Keratinocyte (primary cell): ENCODE data around the gene GPC5. TPM values are rescaled to one million over a fixed set of nuclear protein-coding genes. Genes with fewer than 3 reads are reported as not detected.

ENCODE experiments used
- DNase-seq: peaks from one replicate; pipeline ENCODE4 v3.0.0-alpha.2; 2011; ENCODE audit warnings: low read depth, missing footprints, low spot score
- FAIRE-seq: peaks from 2 replicates; lab custom pipeline; 2011; peaks lifted over from hg19 to GRCh38; lab: Jason Lieb, UNC
- H2AFZ ChIP-seq: 2 replicates; pipeline ENCODE4 v1.6.0; 2012; ENCODE audit warnings: low read length, control low read depth, inconsistent platforms; ENCODE audit not compliant: control insufficient read depth
- H3K27ac ChIP-seq: 2 replicates; pipeline ENCODE4 v1.5.1; 2011; ENCODE audit warnings: low read length; ENCODE audit not compliant: control insufficient read depth, insufficient read depth
- H3K27me3 ChIP-seq: 3 replicates; pipeline ENCODE4 v1.6.0; 2011; ENCODE audit warnings: low read length; ENCODE audit not compliant: control insufficient read depth, insufficient read depth; ENCODE audit errors: extremely low read depth
- H3K36me3 ChIP-seq, 2 experiments: 2 replicates in 1 of 2; 3 replicates in 1 of 2; pipeline ENCODE4 v1.5.1; 2011; ENCODE audit warnings: low read length in 2 of 2, mild to moderate bottlenecking in 1 of 2; ENCODE audit not compliant: control insufficient read depth in 2 of 2, insufficient read depth in 2 of 2; ENCODE audit errors: extremely low read depth in 1 of 2
- H3K4me1 ChIP-seq: 3 replicates; pipeline ENCODE4 v1.5.1; 2011; ENCODE audit warnings: low read length; ENCODE audit not compliant: control insufficient read depth, insufficient read depth; ENCODE audit errors: extremely low read depth
- H3K4me2 ChIP-seq: 3 replicates; pipeline ENCODE4 v1.6.0; 2011; ENCODE audit warnings: low read depth, low read length; ENCODE audit not compliant: control insufficient read depth, insufficient read depth; ENCODE audit errors: extremely low read depth
- H3K4me3 ChIP-seq, 3 experiments: fragments of 200-600 bp in 1 of 3; sonication (generic) in 1 of 3; 2 replicates in 2 of 3; 3 replicates in 1 of 3; pipeline ENCODE4 v1.5.1; 2011 to 2016; ENCODE audit warnings: low read length in 3 of 3, mild to moderate bottlenecking in 3 of 3, control low read depth in 2 of 3, inconsistent platforms in 1 of 3, low read depth in 1 of 3, mixed read lengths in 1 of 3, mixed run types in 1 of 3, moderate library complexity in 1 of 3; ENCODE audit not compliant: control insufficient read depth in 2 of 3, insufficient read depth in 2 of 3; ENCODE audit errors: extremely low read depth in 1 of 3
- H3K79me2 ChIP-seq: 2 replicates; pipeline ENCODE4 v1.6.0; 2012; ENCODE audit warnings: low read length; ENCODE audit not compliant: control insufficient read depth, insufficient read depth
- H3K9ac ChIP-seq: 3 replicates; pipeline ENCODE4 v1.6.0; 2011; ENCODE audit warnings: low read length; ENCODE audit not compliant: control insufficient read depth, insufficient read depth; ENCODE audit errors: extremely low read depth
- H3K9me1 ChIP-seq: 3 replicates; pipeline ENCODE4 v1.6.0; 2011; ENCODE audit warnings: low read length; ENCODE audit not compliant: control insufficient read depth, insufficient read depth; ENCODE audit errors: extremely low read depth
- H3K9me3 ChIP-seq: 2 replicates; pipeline ENCODE4 v1.5.1; 2012; ENCODE audit warnings: low read depth, low read length; ENCODE audit not compliant: control insufficient read depth
- H4K20me1 ChIP-seq: 3 replicates; pipeline ENCODE4 v1.6.0; 2011; ENCODE audit warnings: low read length; ENCODE audit not compliant: control insufficient read depth, insufficient read depth; ENCODE audit errors: extremely low read depth
- EZH2 ChIP-seq: IDR thresholded peaks from one replicate; pipeline ENCODE4 v1.6.1; 2012; ENCODE audit warnings: inconsistent platforms, mild to moderate bottlenecking, low read length, moderate library complexity
- dilution Hi-C: fragments of 300-500 bp; cut with MboI; formaldehyde crosslinking; loops from one replicate; pipeline ENCODE4 v1.7.0; 2020; ENCODE audit warnings: low sequenced_read_pairs; ENCODE audit not compliant: extremely low pct_ligation_motif_present
- polyA plus RNA-seq, 5 experiments: library from polyadenylated mRNA; depleted of rRNA in 3 of 5; stranded (reverse) in 3 of 5; stranded (forward) in 1 of 5; unstranded in 1 of 5; fragments of >200 nt; gene quantifications; 1 replicate in 1 of 5; 2 replicates in 3 of 5; 3 replicates in 1 of 5; pipeline versions ENCODE4 v1.2.1 to v1.2.3, GENCODE V29; 2011 to 2012; ENCODE audit warnings: missing spikeins in 2 of 5, low read depth in 1 of 5, low replicate concordance in 1 of 5
- TF ChIP-seq, protein P1 (sequence below), 3 experiments: IDR thresholded peaks in 1 of 3; conservative IDR thresholded peaks in 1 of 3; optimal IDR thresholded peaks in 1 of 3; 2 replicates in 2 of 3; 3 replicates in 1 of 3; pipeline versions ENCODE3 to v1.5.1; 2011; ENCODE audit warnings: low read length in 3 of 3, mild to moderate bottlenecking in 3 of 3, moderate library complexity in 2 of 3, control low read depth in 1 of 3, inconsistent platforms in 1 of 3; ENCODE audit not compliant: insufficient read depth in 2 of 3; ENCODE audit errors: extremely low read depth in 1 of 3

The GPC5 gene
- polyA plus RNA-seq, 1 donor (not counting 4 experiments of a cell fraction or from before 2014, with no cell fraction given) = 0.10 TPM

DNA sequence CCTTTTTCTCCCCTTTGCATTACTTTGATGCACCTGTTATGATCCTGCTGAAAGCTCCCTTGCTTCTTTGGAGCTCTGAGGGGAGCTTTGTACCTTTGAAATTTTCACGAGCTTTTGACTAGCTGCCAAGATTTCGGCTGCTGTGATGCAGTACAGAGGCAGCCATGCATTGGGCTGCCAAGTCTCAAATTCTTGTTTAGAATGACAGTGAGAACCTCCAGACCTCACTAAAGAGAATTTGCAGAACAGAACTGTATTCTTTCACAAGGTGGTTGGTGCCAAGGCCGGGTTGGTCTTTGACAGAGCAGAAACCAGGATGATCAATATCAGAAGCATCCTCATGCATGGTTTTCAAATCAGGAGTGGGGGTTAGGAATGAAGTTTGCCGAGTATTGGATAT is 414.8 kb downstream of the GPC5 start:
- H3K4me1 ChIP-seq = no peaks in the 10 kb centered on the region
- no peaks in the 10 kb centered on the region for H3K9me3 ChIP-seq
- no peak overlapping the region for H3K4me2 ChIP-seq
- H3K9me1 ChIP-seq = no peaks in the 10 kb centered on the region
- DNase-seq (no peak), FAIRE-seq (no peak)
- H3K27me3 ChIP-seq = no peaks in the 10 kb centered on the region
- no peak overlapping the region for H3K9ac ChIP-seq
- no peak overlapping the region for H2AFZ ChIP-seq
- no peaks in the 10 kb centered on the region for H3K36me3 ChIP-seq
- no peak overlapping the region for H3K4me3 ChIP-seq
- no peak for TF ChIP-seq EZH2
- TF ChIP-seq, protein P1, sequence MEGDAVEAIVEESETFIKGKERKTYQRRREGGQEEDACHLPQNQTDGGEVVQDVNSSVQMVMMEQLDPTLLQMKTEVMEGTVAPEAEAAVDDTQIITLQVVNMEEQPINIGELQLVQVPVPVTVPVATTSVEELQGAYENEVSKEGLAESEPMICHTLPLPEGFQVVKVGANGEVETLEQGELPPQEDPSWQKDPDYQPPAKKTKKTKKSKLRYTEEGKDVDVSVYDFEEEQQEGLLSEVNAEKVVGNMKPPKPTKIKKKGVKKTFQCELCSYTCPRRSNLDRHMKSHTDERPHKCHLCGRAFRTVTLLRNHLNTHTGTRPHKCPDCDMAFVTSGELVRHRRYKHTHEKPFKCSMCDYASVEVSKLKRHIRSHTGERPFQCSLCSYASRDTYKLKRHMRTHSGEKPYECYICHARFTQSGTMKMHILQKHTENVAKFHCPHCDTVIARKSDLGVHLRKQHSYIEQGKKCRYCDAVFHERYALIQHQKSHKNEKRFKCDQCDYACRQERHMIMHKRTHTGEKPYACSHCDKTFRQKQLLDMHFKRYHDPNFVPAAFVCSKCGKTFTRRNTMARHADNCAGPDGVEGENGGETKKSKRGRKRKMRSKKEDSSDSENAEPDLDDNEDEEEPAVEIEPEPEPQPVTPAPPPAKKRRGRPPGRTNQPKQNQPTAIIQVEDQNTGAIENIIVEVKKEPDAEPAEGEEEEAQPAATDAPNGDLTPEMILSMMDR (optimal IDR thresholded peaks at IDR 0.05 in 1 of 3, IDR thresholded peaks at IDR 0.05 in 1 of 3, conservative IDR thresholded peaks at IDR 0.05 in 1 of 3; ENCODE audit: extremely low read depth in 1 of 3, insufficient read depth in 2 of 3, low read length in 3 of 3) = no peak
- H3K27ac ChIP-seq = no peak overlapping the region
- H3K79me2 ChIP-seq = no peaks in the 10 kb centered on the region
- dilution Hi-C loops = no loop called here
- H4K20me1 ChIP-seq = no peaks in the 10 kb centered on the region

DNA sequence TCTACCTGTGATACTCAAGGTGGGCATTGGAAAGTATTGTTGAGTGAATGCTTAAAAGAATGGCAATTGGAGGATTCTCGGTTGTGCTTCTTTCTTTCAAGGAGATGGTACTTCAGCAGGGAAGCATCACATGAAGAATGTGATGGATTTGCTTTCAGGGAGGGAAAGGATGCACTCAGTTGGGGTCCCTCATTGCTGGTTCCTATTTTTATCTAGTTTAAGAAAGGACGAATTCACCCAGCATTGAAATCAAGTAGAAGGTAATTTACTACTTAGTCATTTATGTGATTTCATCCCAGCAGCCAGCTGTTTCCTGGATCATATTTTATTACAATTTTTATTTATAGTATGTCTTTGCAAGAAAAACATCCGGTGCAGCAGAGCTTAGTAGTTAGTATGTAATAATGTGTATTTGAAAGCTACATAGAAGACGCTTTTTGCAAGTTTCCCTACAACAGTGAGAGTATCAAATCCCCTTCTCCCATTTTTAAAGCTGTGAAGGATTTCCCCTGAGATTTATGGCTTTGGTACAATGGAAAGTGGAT is 417.9 kb downstream of the GPC5 start:
- Histone ChIP-seq H3K9ac (no peak overlapping the region), H3K4me1 (no peaks in the 10 kb centered on the region), H3K27ac (no peak overlapping the region), H3K27me3 (no peaks in the 10 kb centered on the region), H3K4me2 (no peak overlapping the region), H2AFZ (no peak overlapping the region), H3K9me3 (no peaks in the 10 kb centered on the region), H4K20me1 (no peaks in the 10 kb centered on the region), H3K4me3 (no peak overlapping the region), H3K79me2 (no peaks in the 10 kb centered on the region), H3K9me1 (no peaks in the 10 kb centered on the region), H3K36me3 (no peaks in the 10 kb centered on the region)
- TF ChIP-seq, protein P1 (optimal IDR thresholded peaks at IDR 0.05 in 1 of 3, IDR thresholded peaks at IDR 0.05 in 1 of 3, conservative IDR thresholded peaks at IDR 0.05 in 1 of 3; ENCODE audit: extremely low read depth in 1 of 3, insufficient read depth in 2 of 3, low read length in 3 of 3) = no peak
- no peak for TF ChIP-seq EZH2
- FAIRE-seq (no peak), DNase-seq (no peak)
- dilution Hi-C loops = no loop called here
